Mesendoderm (in vitro differentiated cells): ENCODE data around the gene SND1.

Experiments
- DNase-seq: peaks from one replicate; pipeline ENCODE4 v3.0.0; 2013
- H2AK5ac ChIP-seq: 2 replicates; pipeline ENCODE4 v1.6.1; 2013; ENCODE audit warnings: low read length, inconsistent platforms
- H2BK120ac ChIP-seq: 2 replicates; pipeline ENCODE4 v1.6.1; 2013; ENCODE audit warnings: low read depth, mild to moderate bottlenecking, low read length, moderate library complexity, mixed read lengths
- H2BK15ac ChIP-seq: replicated peaks from 2 replicates; pipeline ENCODE4 v1.6.1; 2013; ENCODE audit warnings: low read depth, mild to moderate bottlenecking, moderate library complexity
- H2BK5ac ChIP-seq: 2 replicates; pipeline ENCODE4 v1.6.1; 2013; ENCODE audit warnings: low read length, inconsistent platforms
- H3K18ac ChIP-seq: 2 replicates; pipeline ENCODE4 v1.6.1; 2013; ENCODE audit warnings: mild to moderate bottlenecking, low read length, mixed read lengths
- H3K23ac ChIP-seq: one replicate; pipeline ENCODE4 v1.6.1; 2013; ENCODE audit warnings: low read length
- H3K27ac ChIP-seq: 2 replicates; pipeline ENCODE4 v1.5.1; 2013; ENCODE audit warnings: low read depth, mild to moderate bottlenecking, inconsistent platforms, low read length, moderate library complexity
- H3K27me3 ChIP-seq: 2 replicates; pipeline ENCODE4 v1.6.1; 2013; ENCODE audit warnings: low read length, control low read depth, mild to moderate bottlenecking, inconsistent platforms; ENCODE audit not compliant: insufficient read depth, poor library complexity
- H3K36me3 ChIP-seq: 2 replicates; pipeline ENCODE4 v1.6.1; 2013; ENCODE audit warnings: low read length, inconsistent platforms; ENCODE audit not compliant: control insufficient read depth, insufficient read depth
- H3K4ac ChIP-seq: one replicate; pipeline ENCODE4 v1.6.1; 2013; ENCODE audit warnings: low read depth, mild to moderate bottlenecking, low read length, moderate library complexity
- H3K4me1 ChIP-seq: 2 replicates; pipeline ENCODE4 v1.6.1; 2013; ENCODE audit warnings: low read depth, low read length, inconsistent platforms; ENCODE audit not compliant: control insufficient read depth
- H3K4me2 ChIP-seq: 2 replicates; pipeline ENCODE4 v1.6.1; 2013; ENCODE audit warnings: low read length
- H3K4me3 ChIP-seq: 2 replicates; pipeline ENCODE4 v1.5.1; 2013; ENCODE audit warnings: mild to moderate bottlenecking, low read length
- H3K56ac ChIP-seq: one replicate; pipeline ENCODE4 v1.6.1; 2013; ENCODE audit warnings: low read length
- H3K79me1 ChIP-seq: 2 replicates; pipeline ENCODE4 v1.6.1; 2013; ENCODE audit warnings: low read length, inconsistent platforms
- H3K79me2 ChIP-seq: 2 replicates; pipeline ENCODE4 v1.6.1; 2013; ENCODE audit warnings: mild to moderate bottlenecking, low read length; ENCODE audit not compliant: control insufficient read depth, insufficient read depth
- H3K9ac ChIP-seq: 2 replicates; pipeline ENCODE4 v1.6.1; 2013; ENCODE audit warnings: low read length, inconsistent platforms
- H4K5ac ChIP-seq: one replicate; pipeline ENCODE4 v1.6.1; 2013; ENCODE audit warnings: low read length
- H4K8ac ChIP-seq: one replicate; pipeline ENCODE4 v1.6.1; 2013; ENCODE audit warnings: low read depth, mild to moderate bottlenecking, control low read depth, low read length, moderate library complexity
- WGBS: extraction: QIAGEN DNeasy Blood & Tissue Kit; methylation state at CpG from one replicate; pipeline ENCODE4 v1.1.7; 2013; ENCODE audit warnings: low lambda C conversion rate, missing lambda C conversion rate; ENCODE audit not compliant: insufficient coverage; ENCODE audit errors: extremely low coverage; 5-methylcytosine and 5-hydroxymethylcytosine counted together

Gene SND1

GRCh38 chr7:127996253-127997071, 344.5 kb downstream of the SND1 start:
- no peaks in the 10 kb centered on the region for H3K27me3 ChIP-seq
- H3K27ac ChIP-seq: no peak overlapping the region
- no peak overlapping the region for H2AK5ac ChIP-seq
- no peak overlapping the region for H2BK120ac ChIP-seq
- no peak overlapping the region for H3K56ac ChIP-seq
- no peak overlapping the region for H3K18ac ChIP-seq
- no peak overlapping the region for H3K4me3 ChIP-seq
- H4K5ac ChIP-seq: no peak overlapping the region
- no peaks in the 10 kb centered on the region for H3K79me2 ChIP-seq
- no peak overlapping the region for H3K4ac ChIP-seq
- DNase-seq: no peak
- no peaks in the 10 kb centered on the region for H3K36me3 ChIP-seq
- peaks cover 3% of the 10 kb centered on the region for H3K79me1 ChIP-seq
- H4K8ac ChIP-seq: no peak overlapping the region
- WGBS: no CpG with 5 or more reads among the region's 11 CpGs
- no peak overlapping the region for H2BK5ac ChIP-seq
- H3K4me2 ChIP-seq: no peak overlapping the region
- H3K4me1 ChIP-seq: peaks cover 2% of the 10 kb centered on the region
- no peak overlapping the region for H2BK15ac ChIP-seq
- H3K9ac ChIP-seq: no peak overlapping the region
- H3K23ac ChIP-seq: no peak overlapping the region

- Histone ChIP-seq H3K27ac (no peak overlapping the region), H3K18ac (no peak overlapping the region), H3K4me2 (no peak overlapping the region), H2BK15ac (no peak overlapping the region), H3K9ac (no peak overlapping the region), H3K79me2 (no peaks in the 10 kb centered on the region), H2AK5ac (no peak overlapping the region), H2BK5ac (no peak overlapping the region), H3K4me3 (no peak overlapping the region), H3K4ac (no peak overlapping the region), H4K5ac (no peak overlapping the region), H3K23ac (no peak overlapping the region), H3K36me3 (no peaks in the 10 kb centered on the region), H2BK120ac (no peak overlapping the region), H4K8ac (no peak overlapping the region), H3K27me3 (no peaks in the 10 kb centered on the region), H3K79me1 (peaks cover 3% of the 10 kb centered on the region), H3K4me1 (peaks cover 2% of the 10 kb centered on the region), H3K56ac (no peak overlapping the region)
- DNase-seq: peak; percentile 73
- WGBS: 100% methylated on average over 1 of the region's 4 CpGs
Measured at GRCh38 chr7:127997226-127997922, 345.4 kb downstream of the SND1 start.

- Histone ChIP-seq H4K8ac (no peak overlapping the region), H3K79me2 (no peaks in the 10 kb centered on the region), H3K56ac (no peak overlapping the region), H3K4me1 (peaks cover 2% of the 10 kb centered on the region), H3K79me1 (peaks cover 3% of the 10 kb centered on the region), H3K36me3 (no peaks in the 10 kb centered on the region), H3K23ac (no peak overlapping the region), H3K4me2 (no peak overlapping the region), H2BK120ac (no peak overlapping the region), H3K18ac (no peak overlapping the region), H4K5ac (no peak overlapping the region), H3K27me3 (no peaks in the 10 kb centered on the region), H3K9ac (no peak overlapping the region), H2BK15ac (no peak overlapping the region), H3K27ac (no peak overlapping the region), H3K4ac (no peak overlapping the region), H2BK5ac (no peak overlapping the region), H3K4me3 (no peak overlapping the region), H2AK5ac (no peak overlapping the region)
- WGBS: no CpG with 5 or more reads among the region's 2 CpGs
- DNase-seq: no peak
Measured at GRCh38 chr7:127998671-127999070, 346.7 kb downstream of the SND1 start.

- no peak overlapping the region for H3K4me3 ChIP-seq
- no peak overlapping the region for H2BK5ac ChIP-seq
- no peak overlapping the region for H2BK15ac ChIP-seq
- H4K8ac ChIP-seq: no peak overlapping the region
- no peaks in the 10 kb centered on the region for H3K36me3 ChIP-seq
- H3K9ac ChIP-seq: no peak overlapping the region
- no peak for DNase-seq
- no peak overlapping the region for H3K4ac ChIP-seq
- no peak overlapping the region for H3K23ac ChIP-seq
- no peak overlapping the region for H3K56ac ChIP-seq
- no peak overlapping the region for H3K18ac ChIP-seq
- no CpG with 5 or more reads among the region's 1 CpG for WGBS
- no peaks in the 10 kb centered on the region for H3K79me2 ChIP-seq
- peaks cover 2% of the 10 kb centered on the region for H3K4me1 ChIP-seq
- H2AK5ac ChIP-seq: no peak overlapping the region
- H4K5ac ChIP-seq: no peak overlapping the region
- H3K27ac ChIP-seq: no peak overlapping the region
- peaks cover 3% of the 10 kb centered on the region for H3K79me1 ChIP-seq
- H2BK120ac ChIP-seq: no peak overlapping the region
- no peaks in the 10 kb centered on the region for H3K27me3 ChIP-seq
- no peak overlapping the region for H3K4me2 ChIP-seq
Measured at GRCh38 chr7:128000048-128000447, 348.1 kb downstream of the SND1 start.

GRCh38 chr7:128000854-128001265, 348.9 kb downstream of the SND1 start:
- no peak overlapping the region for H3K4me3 ChIP-seq
- no peaks in the 10 kb centered on the region for H3K36me3 ChIP-seq
- H3K27ac ChIP-seq: no peak overlapping the region
- H2BK5ac ChIP-seq: no peak overlapping the region
- no peak overlapping the region for H3K18ac ChIP-seq
- H2BK15ac ChIP-seq: no peak overlapping the region
- no peak overlapping the region for H3K4ac ChIP-seq
- no peak overlapping the region for H3K4me2 ChIP-seq
- H3K79me1 ChIP-seq: peaks cover 3% of the 10 kb centered on the region
- no peak overlapping the region for H4K8ac ChIP-seq
- H3K9ac ChIP-seq: no peak overlapping the region
- peaks cover 2% of the 10 kb centered on the region for H3K4me1 ChIP-seq
- DNase-seq: no peak
- no peak overlapping the region for H2AK5ac ChIP-seq
- H3K56ac ChIP-seq: no peak overlapping the region
- no peak overlapping the region for H4K5ac ChIP-seq
- no peaks in the 10 kb centered on the region for H3K79me2 ChIP-seq
- no peaks in the 10 kb centered on the region for H3K27me3 ChIP-seq
- no peak overlapping the region for H3K23ac ChIP-seq
- H2BK120ac ChIP-seq: no peak overlapping the region
- no CpG with 5 or more reads among the region's 6 CpGs for WGBS
